Neural cell (in vitro differentiated cells): ENCODE data around the gene LECT2. TPM values are rescaled to one million over a fixed set of nuclear protein-coding genes. Genes with fewer than 3 reads are reported as not detected.

Source experiments
- H2AFZ ChIP-seq: fragments of 200-600, 300-800 bp; sonication (generic), shearing (Covaris generic); 2 replicates; pipeline ENCODE4 v1.6.0; 2014; ENCODE audit warnings: low read depth, mild to moderate bottlenecking, antibody characterized with exemption, low read length, moderate library complexity
- H3F3A ChIP-seq: fragments of 200-600 bp; shearing (Covaris generic); 2 replicates; pipeline ENCODE4 v1.6.1; 2016; ENCODE audit warnings: mild to moderate bottlenecking, moderate library complexity, mixed read lengths, antibody characterized with exemption, low read length; ENCODE audit not compliant: insufficient read depth, poor library complexity, severe bottlenecking
- H3K27ac ChIP-seq: fragments of 200-600, 300-800 bp; sonication (generic), shearing (Covaris generic); 2 replicates; pipeline ENCODE4 v1.5.1; 2014; ENCODE audit warnings: mild to moderate bottlenecking, low read length, moderate library complexity
- H3K27me3 ChIP-seq: fragments of 300-800, 200-600 bp; sonication (generic), shearing (Covaris generic); 2 replicates; pipeline ENCODE4 v1.6.0; 2014; ENCODE audit warnings: mild to moderate bottlenecking, low read depth, low read length, moderate library complexity; ENCODE audit not compliant: insufficient read depth
- H3K36me3 ChIP-seq: fragments of 300-800, 200-600 bp; sonication (generic), shearing (Covaris generic); 2 replicates; pipeline ENCODE4 v1.5.1; 2014; ENCODE audit warnings: mild to moderate bottlenecking, antibody characterized with exemption, low read length, moderate library complexity; ENCODE audit not compliant: insufficient read depth
- H3K4me2 ChIP-seq: fragments of 300-800, 200-600 bp; sonication (generic), shearing (Covaris generic); 2 replicates; pipeline ENCODE4 v1.6.0; 2014; ENCODE audit warnings: mild to moderate bottlenecking, low read length
- H3K4me3 ChIP-seq: fragments of 300-800, 200-600 bp; sonication (generic), shearing (Covaris generic); 2 replicates; pipeline ENCODE4 v1.5.1; 2014; ENCODE audit warnings: mild to moderate bottlenecking, low read length, moderate library complexity
- H3K79me2 ChIP-seq: fragments of 200-600 bp; shearing (Covaris generic); replicated peaks from 2 replicates; pipeline ENCODE4 v1.6.0; 2014; ENCODE audit warnings: mild to moderate bottlenecking, low read length, moderate library complexity; ENCODE audit not compliant: insufficient read depth
- H3K9ac ChIP-seq: fragments of 300-800, 200-600 bp; sonication (generic), shearing (Covaris generic); 2 replicates; pipeline ENCODE4 v1.6.1; 2016; ENCODE audit warnings: mild to moderate bottlenecking, low read length, mixed read lengths
- H3K9me2 ChIP-seq: fragments of 200-600 bp; shearing (Covaris generic); 2 replicates; pipeline ENCODE4 v1.6.1; 2016; ENCODE audit warnings: mild to moderate bottlenecking, low read length, mixed read lengths; ENCODE audit not compliant: insufficient read depth
- H3K9me3 ChIP-seq: fragments of 200-600, 300-800 bp; sonication (generic), shearing (Covaris generic); 2 replicates; pipeline ENCODE4 v1.6.1; 2016; ENCODE audit warnings: mild to moderate bottlenecking, mixed run types, low read length, moderate library complexity, mixed read lengths
- H4K20me1 ChIP-seq: fragments of 200-600 bp; shearing (Covaris generic); 2 replicates; pipeline ENCODE4 v1.6.1; 2016; ENCODE audit warnings: mild to moderate bottlenecking, mixed run types; ENCODE audit not compliant: insufficient read depth
- EP300 ChIP-seq: fragments of 450-650 bp; conservative IDR thresholded peaks from 2 replicates; pipeline ENCODE4 v1.6.1; 2014; ENCODE audit warnings: antibody characterized with exemption, mild to moderate bottlenecking, moderate library complexity; ENCODE audit not compliant: poor library complexity, severe bottlenecking
- EZH2 ChIP-seq: fragments of 200-600, 300-800 bp; shearing (Covaris generic), sonication (generic); IDR thresholded peaks from 2 replicates; pipeline ENCODE4 v1.6.1; 2014; ENCODE audit warnings: antibody characterized with exemption, low read length, borderline replicate concordance, mild to moderate bottlenecking; ENCODE audit not compliant: insufficient read depth, poor library complexity, severe bottlenecking
- MXI1 ChIP-seq: fragments of 450-650 bp; conservative IDR thresholded peaks from 2 replicates; pipeline ENCODE4 v1.6.1; 2014; ENCODE audit warnings: antibody characterized with exemption, mild to moderate bottlenecking; ENCODE audit not compliant: poor library complexity, severe bottlenecking
- POLR2AphosphoS5 ChIP-seq: IDR thresholded peaks from 2 replicates; pipeline ENCODE4 v1.6.1; 2012
- RAD21 ChIP-seq: fragments of 450-650 bp; conservative IDR thresholded peaks from 2 replicates; pipeline ENCODE4 v1.6.1; 2014; ENCODE audit warnings: antibody characterized with exemption, mild to moderate bottlenecking, moderate library complexity
- SMC3 ChIP-seq: fragments of 450-650 bp; conservative IDR thresholded peaks from 2 replicates; pipeline ENCODE4 v1.6.1; 2014; ENCODE audit warnings: antibody characterized with exemption, mild to moderate bottlenecking, moderate library complexity; ENCODE audit not compliant: poor library complexity
- TAF1 ChIP-seq: IDR thresholded peaks from 2 replicates; pipeline ENCODE4 v1.6.1; 2012; ENCODE audit warnings: low read depth
- polyA plus RNA-seq: library from polyadenylated mRNA; depleted of rRNA; stranded (reverse); fragments of >200 nt; gene quantifications from 2 replicates; pipeline ENCODE4 v1.2.3, GENCODE V29; 2014
- TF ChIP-seq, protein P1 (sequence below): fragments of 450-650 bp; IDR thresholded peaks from 2 replicates; pipeline ENCODE4 v1.5.1; 2014; ENCODE audit warnings: antibody characterized with exemption, mild to moderate bottlenecking, moderate library complexity; ENCODE audit not compliant: poor library complexity, severe bottlenecking
- TF ChIP-seq, protein P2 (sequence below): IDR thresholded peaks from 2 replicates; pipeline ENCODE4 v1.6.1; 2012; ENCODE audit warnings: borderline replicate concordance

The LECT2 gene
- polyA plus RNA-seq, 1 donor from 2014 or later: not detected

DNA sequence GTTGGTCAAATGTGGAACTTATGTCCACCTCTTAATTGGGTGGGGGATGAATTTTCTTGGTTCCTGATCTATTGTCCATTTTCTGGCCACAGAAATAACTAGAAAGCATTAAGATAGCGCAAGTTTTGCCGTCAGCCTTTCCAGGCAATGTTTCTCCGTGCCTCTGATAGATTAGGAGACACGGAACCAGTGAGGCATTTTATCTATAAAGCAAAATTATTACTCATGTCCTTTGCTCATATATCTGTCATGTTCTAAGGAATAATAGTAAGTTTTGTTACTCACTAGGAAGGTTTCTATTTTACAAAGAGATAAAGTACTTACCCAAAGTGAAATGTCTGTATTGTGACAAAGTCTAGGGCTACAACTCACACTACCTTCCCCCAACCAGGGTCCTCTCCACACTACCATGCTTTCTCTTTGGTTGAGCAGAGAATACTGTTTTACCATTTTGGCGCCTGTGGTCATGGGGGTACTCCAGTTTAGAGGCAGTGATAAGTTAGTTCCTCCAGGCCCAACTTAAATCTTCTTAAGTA, 39.2 kb downstream of the LECT2 start:
- H3K9me2 ChIP-seq: no peaks in the 10 kb centered on the region
- H2AFZ ChIP-seq: no peak overlapping the region
- no peaks in the 10 kb centered on the region for H3K79me2 ChIP-seq
- H3K27me3 ChIP-seq: no peaks in the 10 kb centered on the region
- H3F3A ChIP-seq: no peaks in the 10 kb centered on the region
- no peak overlapping the region for H3K4me2 ChIP-seq
- no peaks in the 10 kb centered on the region for H4K20me1 ChIP-seq
- H3K9ac ChIP-seq: no peak overlapping the region
- no peak overlapping the region for H3K27ac ChIP-seq
- H3K4me3 ChIP-seq: no peak overlapping the region
- no peak for TF ChIP-seq MXI1
- no peak for TF ChIP-seq EP300
- TF ChIP-seq, protein P1, sequence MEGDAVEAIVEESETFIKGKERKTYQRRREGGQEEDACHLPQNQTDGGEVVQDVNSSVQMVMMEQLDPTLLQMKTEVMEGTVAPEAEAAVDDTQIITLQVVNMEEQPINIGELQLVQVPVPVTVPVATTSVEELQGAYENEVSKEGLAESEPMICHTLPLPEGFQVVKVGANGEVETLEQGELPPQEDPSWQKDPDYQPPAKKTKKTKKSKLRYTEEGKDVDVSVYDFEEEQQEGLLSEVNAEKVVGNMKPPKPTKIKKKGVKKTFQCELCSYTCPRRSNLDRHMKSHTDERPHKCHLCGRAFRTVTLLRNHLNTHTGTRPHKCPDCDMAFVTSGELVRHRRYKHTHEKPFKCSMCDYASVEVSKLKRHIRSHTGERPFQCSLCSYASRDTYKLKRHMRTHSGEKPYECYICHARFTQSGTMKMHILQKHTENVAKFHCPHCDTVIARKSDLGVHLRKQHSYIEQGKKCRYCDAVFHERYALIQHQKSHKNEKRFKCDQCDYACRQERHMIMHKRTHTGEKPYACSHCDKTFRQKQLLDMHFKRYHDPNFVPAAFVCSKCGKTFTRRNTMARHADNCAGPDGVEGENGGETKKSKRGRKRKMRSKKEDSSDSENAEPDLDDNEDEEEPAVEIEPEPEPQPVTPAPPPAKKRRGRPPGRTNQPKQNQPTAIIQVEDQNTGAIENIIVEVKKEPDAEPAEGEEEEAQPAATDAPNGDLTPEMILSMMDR: no peak
- no peak for TF ChIP-seq RAD21
- TF ChIP-seq SMC3: no peak
- no peak for TF ChIP-seq EZH2
- TF ChIP-seq, protein P2, sequence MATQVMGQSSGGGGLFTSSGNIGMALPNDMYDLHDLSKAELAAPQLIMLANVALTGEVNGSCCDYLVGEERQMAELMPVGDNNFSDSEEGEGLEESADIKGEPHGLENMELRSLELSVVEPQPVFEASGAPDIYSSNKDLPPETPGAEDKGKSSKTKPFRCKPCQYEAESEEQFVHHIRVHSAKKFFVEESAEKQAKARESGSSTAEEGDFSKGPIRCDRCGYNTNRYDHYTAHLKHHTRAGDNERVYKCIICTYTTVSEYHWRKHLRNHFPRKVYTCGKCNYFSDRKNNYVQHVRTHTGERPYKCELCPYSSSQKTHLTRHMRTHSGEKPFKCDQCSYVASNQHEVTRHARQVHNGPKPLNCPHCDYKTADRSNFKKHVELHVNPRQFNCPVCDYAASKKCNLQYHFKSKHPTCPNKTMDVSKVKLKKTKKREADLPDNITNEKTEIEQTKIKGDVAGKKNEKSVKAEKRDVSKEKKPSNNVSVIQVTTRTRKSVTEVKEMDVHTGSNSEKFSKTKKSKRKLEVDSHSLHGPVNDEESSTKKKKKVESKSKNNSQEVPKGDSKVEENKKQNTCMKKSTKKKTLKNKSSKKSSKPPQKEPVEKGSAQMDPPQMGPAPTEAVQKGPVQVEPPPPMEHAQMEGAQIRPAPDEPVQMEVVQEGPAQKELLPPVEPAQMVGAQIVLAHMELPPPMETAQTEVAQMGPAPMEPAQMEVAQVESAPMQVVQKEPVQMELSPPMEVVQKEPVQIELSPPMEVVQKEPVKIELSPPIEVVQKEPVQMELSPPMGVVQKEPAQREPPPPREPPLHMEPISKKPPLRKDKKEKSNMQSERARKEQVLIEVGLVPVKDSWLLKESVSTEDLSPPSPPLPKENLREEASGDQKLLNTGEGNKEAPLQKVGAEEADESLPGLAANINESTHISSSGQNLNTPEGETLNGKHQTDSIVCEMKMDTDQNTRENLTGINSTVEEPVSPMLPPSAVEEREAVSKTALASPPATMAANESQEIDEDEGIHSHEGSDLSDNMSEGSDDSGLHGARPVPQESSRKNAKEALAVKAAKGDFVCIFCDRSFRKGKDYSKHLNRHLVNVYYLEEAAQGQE: no peak
- no peak for TF ChIP-seq TAF1
- TF ChIP-seq POLR2AphosphoS5: no peak
- H3K36me3 ChIP-seq: no peaks in the 10 kb centered on the region
- H3K9me3 ChIP-seq: no peaks in the 10 kb centered on the region

DNA sequence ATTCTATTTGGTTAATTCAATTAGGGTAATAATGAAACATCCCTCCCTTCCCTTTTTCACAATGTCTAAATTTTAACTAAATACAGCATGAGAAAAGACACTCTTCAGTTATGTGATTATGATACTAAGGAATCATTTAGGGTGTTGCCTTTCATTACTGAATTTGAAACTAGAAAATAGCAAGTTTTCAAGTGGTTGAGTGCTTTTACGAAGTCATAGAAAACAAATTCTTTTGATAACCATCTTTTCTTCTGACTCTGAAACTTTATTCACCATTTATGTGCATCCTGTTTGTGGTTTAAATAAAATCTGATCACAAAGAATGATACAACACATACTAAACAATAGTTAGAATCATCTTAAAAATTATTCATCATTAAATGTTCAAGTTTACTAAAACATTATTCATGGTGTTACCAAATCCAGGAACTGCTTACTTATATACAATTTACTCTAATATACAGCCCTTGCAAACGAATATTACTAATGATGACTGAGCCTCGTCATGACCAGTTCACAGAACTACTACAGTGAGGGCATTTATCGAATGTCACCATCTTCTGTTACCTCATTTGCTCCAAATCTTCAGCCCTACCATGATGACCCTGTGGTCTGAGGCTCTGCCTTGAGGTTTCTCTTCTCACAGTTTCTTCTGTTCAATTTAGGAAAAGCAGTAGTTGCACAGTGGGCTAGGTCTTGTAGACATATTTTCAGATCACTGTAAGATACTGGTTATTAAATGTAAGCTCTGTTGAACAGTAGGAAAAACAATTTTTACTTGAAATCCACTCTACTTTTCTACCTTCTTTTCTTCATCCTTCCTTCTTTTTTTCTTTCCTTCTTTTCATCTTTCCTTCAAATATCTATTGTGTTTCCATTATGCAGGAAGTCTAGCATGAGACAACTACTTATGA, 40.8 kb downstream of the LECT2 start:
- Histone ChIP-seq H3K4me2 (no peak overlapping the region), H3K27ac (no peak overlapping the region), H3K9me2 (no peaks in the 10 kb centered on the region), H3K36me3 (no peaks in the 10 kb centered on the region), H3K27me3 (no peaks in the 10 kb centered on the region), H3K4me3 (no peak overlapping the region), H3K9me3 (no peaks in the 10 kb centered on the region), H3F3A (no peaks in the 10 kb centered on the region), H2AFZ (no peak overlapping the region), H4K20me1 (no peaks in the 10 kb centered on the region), H3K79me2 (no peaks in the 10 kb centered on the region), H3K9ac (no peak overlapping the region)
- TF ChIP-seq EZH2 (no peak), RAD21 (no peak), EP300 (no peak), SMC3 (no peak), TAF1 (no peak), POLR2AphosphoS5 (no peak), MXI1 (no peak)
- TF ChIP-seq, protein P2: no peak
- TF ChIP-seq, protein P1: no peak
